Activated T-cell treated with anti-CD3 and anti-CD28 coated beads for 4 hours (primary cell): ENCODE measurements around the gene LSM4.

Experiments
- DNase-seq: peaks from one replicate; pipeline ENCODE4 v3.0.0-alpha.2; 2020

Gene LSM4

DNA sequence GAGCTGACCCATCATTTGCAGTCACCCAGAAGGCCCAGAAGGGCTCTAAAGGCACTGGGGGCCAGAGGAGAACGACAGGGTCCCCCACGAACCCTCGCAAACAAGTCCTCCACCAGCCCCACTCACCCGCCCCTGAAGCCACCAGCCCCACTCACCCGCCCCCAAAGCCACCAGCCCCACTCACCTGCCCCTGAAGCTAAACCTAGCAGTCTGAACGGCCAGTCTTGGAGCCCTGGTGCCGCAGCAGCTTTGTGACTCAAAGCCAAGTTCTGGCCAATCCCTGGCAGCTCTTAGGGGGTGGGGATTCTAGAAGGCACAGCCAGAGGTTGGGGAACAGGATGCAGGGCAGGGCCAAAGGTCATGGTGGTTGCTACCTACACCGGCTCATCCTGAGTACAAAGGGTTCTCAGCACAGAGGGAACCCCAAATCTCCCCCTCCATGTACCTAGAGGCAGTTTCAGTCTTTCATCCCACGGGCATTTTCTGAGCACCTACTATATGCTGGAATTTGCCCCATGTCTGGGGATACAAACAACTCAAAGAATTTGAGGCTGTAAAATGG, 48.6 kb downstream of the LSM4 start, which contains the start of gene IQCN:
TSS of gene IQCN (minus strand) at position 234 of the 562 bp plus-strand sequence. CDS start 4,974 bp downstream, outside the sequence.
- no peak for DNase-seq

DNA sequence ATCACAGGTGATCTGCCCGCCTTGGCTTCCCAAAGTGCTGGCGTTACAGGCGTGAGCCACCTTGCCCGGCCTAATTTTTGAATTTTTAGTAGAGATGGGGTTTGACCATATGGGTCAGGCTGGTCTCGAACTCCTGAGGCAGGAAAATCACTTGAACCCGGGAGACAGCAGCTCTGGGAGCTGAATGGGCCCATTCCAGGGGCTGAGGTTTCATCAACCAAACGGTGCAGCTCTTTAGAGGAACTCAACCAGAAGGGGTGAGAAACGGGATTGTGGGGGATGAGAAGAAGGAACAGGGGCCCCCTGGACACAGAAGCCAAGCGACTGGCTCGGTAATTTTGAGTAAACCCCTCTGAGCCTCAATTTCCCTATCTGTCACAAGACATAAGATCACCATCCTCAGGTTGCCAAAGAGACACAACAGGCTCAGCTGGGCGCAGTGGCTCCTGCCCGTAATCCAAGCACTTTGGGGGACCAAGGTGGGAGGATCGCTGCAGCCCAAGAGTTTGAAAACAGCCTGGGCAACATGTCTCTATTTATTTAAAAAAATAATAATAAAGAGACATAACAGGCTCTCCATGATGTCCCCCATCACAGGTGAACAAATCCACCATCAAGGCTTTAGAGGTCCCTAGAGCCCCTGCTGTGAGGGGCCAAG, 49.2 kb downstream of the LSM4 start:
- DNase-seq = no peak

DNA sequence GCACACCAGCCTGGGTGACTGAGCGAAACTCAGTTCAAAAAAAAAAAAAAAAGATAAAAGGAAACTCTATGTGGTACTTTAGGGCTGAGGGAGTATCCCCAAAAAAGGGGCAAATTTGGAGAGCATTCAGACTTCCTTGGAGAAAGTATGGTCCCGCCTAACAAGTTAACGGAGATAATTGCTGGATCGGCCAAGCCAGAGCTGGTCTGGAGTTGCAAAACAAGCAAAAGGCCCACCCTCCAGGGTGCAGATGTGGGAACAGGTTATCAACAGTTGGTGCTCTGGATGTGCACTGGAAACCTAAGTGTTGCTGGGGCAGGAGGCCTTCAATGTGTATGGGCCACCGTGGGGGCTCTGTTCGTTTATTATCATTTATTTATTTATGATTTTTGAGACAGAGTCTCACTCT, 51.4 kb downstream of the LSM4 start:
- no peak for DNase-seq

DNA sequence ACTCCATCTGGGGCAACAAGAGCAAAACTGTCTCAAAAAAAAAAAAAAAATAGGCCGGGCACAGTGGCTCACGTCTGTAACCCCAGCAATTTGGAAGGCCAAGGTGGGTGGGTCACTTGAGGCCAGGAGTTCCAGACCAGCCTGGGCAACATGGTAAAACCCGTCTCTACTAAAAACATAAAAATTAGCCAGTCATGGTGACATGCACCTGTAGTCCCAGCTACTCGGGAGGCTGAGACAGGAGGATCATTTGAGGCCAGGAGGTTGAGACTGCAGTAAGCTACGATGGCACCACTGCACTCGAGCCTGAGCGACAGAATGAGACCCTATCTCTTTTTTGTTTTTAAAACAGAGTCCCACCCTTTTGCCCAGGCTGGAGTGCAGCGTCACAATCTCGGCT, 52.5 kb downstream of the LSM4 start:
- no peak for DNase-seq

DNA sequence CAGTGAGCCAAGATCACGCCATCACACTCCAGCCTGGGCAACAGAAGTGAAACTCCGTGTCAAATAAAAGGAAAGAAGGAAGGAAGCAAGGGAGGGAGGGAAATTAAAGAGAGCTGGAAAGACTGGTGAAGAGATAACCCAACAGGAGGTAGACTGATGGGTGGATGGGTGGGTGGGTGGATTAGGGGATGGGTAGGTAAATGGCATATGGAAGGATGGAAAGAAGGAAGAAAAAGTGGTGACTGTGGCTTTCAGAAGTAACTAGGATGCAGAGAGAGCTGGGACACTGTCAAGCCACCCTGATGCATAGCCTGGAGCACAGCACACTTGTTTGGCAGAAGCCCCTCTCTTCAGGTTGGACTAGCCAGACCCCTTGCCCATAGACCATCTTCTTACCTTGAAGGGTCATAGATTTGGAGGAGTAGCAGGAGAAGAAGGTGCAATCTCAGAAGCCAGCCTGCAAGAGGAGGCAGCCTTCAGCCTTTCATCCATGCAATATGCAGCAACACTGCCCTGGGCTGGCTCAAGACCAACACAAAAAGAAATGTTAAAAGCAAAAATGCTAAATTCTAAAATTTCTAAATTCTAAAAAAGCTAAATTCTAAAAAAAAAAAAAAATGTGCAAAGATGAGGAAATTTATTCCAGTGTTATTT, 53.7 kb downstream of the LSM4 start:
- DNase-seq = no peak

DNA sequence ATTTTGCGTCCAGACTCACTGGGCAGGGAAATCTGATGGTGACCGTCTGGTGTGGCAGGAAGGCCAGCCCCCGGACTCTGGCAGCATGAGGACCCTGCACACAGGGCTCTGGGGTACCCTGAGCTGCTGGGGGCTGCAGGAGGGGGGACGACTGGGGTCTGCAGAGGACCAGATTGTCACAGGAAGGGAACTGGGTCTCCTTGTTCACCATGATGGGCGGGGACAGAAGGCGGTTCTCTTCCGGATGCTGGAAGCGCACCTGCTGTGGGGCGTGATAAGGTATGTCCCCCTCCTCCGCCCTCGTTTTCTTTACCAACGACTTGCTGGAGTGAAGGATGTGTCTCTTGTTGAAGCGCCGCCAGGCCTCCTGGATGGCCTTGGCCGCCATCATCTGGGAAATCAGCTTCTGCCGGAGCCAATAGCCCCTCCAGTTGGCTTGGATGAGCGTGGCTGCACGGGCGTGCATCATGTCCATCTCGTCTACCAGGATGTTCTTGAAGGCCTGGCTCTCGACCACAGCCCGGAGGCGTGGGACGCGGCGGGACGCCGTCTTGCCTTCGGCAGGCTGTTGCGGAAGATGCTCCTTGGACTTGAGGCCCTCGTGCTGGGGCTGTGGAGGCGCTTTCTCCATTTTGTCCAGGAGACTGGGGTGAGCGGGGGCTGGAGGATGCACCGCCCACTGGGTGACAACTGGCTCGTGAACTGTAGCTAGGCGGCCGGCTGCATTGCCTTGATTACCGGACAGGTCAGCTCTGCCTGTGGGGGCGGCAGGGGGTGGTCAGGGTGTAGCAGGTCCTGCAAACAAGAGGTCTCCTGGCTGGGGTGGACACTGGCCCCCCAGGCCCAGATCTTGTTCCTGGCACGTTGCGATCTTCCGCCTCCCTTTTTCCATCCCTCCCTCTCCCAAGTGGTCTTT, 55.8 kb downstream of the LSM4 start:
- no peak for DNase-seq

DNA sequence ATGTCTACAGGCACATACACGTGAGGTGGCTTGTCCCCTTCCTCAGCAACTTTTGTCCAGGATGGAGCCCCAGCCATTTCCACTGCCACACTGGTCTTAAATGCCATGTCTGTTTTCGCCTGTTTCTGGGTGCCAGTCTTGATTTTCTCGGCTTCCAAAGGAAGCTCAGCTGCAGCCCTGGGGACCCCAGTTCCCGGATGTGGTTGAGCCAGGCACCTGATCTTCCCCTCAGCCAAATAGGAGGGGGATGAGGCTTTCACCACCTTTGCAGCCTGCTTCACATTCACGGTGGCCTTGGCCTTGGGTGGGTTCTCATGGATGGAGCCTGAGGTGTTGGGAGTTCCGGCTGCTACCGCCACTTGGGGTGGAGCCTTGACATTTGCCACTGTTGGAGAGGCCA, 57.3 kb downstream of the LSM4 start:
- DNase-seq = no peak

DNA sequence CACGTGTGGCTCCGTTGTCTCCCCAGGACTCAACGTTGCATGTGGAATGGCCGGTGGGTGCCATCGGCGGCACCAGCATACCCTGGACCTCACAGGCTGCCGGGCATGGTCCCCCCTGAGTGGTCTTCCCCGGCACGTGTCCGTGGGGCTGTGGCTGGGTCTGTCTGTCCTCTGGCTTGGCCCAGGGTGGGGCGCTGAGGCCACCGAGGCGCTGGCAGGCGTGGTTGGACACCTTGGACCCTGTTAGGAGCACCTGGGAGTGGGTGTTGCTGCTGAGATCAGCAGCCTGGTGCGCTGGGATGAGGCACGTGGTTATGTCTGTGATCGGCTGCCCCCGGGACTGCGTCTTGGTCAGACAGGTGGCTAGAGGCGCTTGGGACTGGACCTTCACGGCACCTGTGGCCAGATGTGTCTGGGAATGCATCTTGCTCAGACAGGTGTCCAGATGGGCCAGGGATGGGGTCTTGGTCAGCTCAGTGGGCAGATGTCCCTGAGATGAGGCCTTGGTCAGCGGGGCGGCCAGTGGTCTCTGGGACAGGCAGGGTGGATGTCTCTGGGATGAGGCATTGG, 57.8 kb downstream of the LSM4 start:
- no peak for DNase-seq

DNA sequence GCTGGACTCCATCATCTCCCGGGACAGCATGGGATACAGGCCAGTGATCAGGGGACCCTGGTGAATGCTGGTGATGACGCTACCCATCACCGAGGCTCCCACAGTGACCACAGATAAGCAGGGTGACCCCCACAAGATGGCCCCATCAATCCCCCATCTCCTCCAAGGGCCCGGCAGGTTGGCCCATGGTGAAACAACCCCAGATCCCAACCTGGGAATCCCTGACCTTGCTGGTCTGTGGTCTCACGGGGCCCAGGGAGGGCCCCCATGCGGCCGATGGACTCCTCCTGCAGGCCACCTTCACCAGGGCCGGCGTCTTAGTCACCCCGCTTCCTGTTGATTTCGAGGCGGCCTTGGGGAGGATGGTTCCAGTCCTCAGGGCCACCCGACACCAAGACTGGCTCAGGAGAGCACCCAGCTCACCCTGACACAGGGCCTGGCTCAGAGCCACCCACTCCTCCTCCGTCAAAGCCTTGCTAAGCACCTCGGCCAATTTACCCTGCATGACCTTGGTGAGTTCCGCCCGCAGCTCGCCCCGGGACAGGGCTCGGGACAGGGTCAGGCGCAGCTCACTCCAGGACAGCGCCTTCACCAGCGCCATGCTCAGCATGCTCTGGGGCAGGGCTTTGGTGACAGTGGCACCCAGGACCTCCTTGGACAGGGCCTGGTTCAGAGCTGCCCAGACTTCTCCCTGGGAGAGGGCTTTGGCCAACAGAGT, 58.6 kb downstream of the LSM4 start:
- DNase-seq = no peak

DNA sequence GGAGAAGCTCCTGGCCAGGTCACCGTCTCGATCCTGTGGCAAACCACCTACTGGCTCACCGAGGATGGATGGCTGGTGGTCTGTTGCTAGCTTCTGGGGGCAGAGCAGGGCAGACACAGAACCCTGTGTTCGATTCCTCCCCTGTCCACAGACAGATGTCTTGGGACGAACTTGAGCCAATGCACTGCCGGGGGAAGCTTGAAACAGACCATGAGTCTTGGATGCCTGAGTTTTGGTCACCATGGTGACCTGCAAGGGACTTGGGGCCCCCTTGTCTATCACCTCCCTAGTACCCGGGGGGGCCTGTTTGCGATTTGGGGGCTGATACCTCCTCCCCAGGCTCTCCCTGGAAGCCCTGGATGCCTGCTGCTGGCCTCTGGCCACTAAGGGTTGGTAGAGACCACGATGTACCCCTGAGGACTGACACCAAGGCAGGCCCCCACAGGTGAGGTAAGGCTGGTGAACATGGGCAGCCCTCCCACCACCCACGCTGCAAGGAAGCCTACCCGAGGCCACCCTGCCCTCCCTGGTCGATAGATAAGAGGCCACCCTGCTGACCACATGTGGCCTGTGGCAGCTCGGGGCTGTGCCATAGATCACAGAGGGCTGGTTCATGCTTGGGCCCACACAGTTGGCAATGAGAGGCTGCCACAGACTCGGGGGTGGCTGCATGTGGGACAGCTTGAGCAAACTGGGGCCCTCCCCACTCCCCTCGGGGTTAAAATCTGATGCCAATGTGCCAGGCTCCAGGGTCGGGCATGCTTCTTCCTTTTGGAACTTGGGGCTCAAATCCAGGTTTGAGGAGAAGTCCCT, 59.3 kb downstream of the LSM4 start:
- DNase-seq = no peak

DNA sequence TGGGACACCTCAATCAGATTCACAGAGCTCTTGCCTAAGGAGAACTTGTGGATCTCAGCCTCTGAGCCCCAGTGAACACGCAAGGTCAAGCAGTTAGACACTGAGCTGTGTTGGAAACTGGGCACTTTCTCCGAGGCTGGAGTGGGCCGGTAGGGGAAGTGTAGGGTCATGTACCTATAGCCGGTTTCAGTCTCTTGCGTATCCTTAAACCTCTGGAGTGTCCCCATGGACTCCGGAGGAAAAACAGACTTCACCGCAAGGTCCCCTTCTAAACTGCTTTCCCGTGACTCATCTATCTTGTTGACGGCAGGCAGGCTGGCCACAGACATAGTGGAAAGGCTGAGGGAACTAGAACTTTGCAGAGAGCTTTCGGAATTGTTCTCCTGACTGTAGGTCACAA, 60.0 kb downstream of the LSM4 start:
- DNase-seq = no peak

DNA sequence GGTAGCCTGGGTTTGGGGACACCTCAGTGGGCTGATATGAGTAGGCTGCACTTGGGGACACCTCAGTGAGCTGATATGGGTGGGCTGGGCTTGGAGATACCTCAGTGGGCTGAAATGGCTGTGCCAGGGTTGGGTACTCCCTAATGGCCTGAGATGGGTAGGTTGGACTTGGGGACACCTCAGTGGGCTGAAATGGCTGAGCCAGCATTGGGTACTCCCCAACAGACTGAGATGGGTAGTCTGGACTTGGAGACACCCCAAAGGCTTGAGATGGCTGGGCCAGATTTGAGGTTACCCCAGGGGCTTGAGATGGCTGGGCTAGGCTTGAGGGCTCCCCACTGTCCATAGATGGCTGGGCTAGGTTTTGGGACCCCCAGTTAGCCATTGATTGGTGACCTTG, 60.7 kb downstream of the LSM4 start:
- no peak for DNase-seq

DNA sequence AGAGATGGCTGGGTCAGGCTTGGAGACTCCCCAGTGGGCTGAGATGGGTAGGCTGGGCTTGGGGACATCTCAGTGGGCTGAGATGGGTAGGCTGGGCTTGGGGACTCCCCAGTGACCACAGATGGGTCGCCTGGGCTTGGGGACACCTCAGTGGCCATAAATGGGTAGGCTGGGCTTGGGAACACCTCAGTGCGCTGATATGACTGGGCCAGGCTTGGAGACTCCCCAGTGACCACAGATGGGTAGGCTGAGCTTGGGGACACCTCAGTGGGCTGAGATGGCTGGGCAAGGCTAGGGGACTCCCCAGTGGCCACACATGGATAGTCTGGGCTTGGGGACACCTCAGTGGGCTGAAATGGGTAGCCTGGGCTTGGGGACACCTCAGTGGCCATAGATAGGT, 61.4 kb downstream of the LSM4 start:
- DNase-seq = no peak

DNA sequence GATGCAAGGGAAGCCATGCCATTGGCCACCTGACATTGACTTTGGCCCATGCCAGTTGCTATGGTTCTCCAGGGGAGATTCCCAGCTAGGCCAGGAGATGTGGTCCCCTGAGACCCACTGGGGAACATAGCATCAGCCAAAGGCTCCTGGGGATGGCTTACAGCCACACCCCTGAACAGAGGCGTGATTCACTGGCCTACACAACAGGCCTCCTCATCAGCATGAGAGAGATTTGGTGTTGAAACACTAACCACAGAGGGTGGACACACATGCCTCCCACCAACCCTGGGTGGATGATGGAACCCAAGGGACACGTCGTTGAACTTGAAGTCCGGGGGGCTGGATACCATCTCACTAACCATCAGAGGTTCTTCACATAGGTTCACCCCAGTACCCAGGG, 63.0 kb downstream of the LSM4 start:
- no peak for DNase-seq

DNA sequence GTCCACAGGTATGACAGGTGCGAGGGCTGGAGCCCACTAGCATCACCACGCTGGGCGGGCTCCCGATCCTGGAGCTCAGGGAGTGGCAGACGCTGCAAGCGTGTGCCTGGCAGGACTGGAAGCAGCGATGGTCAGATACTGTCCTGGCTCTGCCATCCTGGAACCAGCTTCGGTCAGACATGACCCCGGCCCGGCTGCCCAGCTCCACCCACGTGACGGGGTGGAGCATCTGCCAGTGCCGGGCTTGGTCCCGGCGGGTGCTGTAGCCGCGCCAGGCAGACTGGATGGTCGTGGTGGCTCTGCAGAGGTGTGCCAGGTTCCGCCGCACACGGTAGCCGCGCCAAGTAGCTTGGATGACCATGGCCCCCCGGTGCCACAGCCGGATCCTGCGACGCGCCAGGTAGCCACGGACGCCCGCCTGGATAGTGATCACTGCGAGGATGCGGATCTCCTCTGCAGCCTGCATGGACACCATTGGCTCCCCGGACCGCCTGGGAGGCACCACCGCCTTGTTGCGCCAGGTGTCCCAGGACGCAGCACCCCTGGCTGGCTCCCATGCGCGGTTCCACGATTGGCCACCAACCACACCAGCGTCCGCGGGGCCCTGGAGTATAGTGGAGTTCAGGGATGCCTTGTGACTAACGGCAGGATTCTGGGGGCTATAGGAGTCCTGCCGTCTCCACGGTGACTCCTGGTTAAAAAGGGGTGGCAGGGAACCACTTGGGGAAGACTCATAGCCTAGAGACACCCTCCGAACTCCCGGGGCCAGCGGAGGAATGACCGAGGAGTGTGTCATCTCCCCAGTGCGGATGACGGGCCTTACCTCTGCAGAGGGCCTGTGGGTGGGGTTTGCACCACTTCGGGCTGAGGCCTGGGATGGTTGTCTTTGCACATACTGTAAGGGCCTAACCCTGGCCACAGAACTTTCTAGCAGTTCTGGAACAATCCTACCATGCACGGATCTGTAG, 65.1 kb downstream of the LSM4 start:
- no peak for DNase-seq
